Activated CD4-positive, alpha-beta T cell treated with anti-CD3 and anti-CD28 coated beads for 1 hour (primary cell): ENCODE results near the gene GIT2.
"Not testable (repeated sequence)": the region's sequence is repeated elsewhere in the genome, so short reads cannot be mapped to it uniquely, and the experiment has no call there.

Experiments used
- DNase-seq: peaks from one replicate; pipeline ENCODE4 v3.0.0-alpha.2; 2020

The GIT2 gene, protein sequence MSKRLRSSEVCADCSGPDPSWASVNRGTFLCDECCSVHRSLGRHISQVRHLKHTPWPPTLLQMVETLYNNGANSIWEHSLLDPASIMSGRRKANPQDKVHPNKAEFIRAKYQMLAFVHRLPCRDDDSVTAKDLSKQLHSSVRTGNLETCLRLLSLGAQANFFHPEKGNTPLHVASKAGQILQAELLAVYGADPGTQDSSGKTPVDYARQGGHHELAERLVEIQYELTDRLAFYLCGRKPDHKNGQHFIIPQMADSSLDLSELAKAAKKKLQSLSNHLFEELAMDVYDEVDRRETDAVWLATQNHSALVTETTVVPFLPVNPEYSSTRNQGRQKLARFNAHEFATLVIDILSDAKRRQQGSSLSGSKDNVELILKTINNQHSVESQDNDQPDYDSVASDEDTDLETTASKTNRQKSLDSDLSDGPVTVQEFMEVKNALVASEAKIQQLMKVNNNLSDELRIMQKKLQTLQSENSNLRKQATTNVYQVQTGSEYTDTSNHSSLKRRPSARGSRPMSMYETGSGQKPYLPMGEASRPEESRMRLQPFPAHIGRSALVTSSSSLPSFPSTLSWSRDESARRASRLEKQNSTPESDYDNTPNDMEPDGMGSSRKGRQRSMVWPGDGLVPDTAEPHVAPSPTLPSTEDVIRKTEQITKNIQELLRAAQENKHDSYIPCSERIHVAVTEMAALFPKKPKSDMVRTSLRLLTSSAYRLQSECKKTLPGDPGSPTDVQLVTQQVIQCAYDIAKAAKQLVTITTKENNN

DNA sequence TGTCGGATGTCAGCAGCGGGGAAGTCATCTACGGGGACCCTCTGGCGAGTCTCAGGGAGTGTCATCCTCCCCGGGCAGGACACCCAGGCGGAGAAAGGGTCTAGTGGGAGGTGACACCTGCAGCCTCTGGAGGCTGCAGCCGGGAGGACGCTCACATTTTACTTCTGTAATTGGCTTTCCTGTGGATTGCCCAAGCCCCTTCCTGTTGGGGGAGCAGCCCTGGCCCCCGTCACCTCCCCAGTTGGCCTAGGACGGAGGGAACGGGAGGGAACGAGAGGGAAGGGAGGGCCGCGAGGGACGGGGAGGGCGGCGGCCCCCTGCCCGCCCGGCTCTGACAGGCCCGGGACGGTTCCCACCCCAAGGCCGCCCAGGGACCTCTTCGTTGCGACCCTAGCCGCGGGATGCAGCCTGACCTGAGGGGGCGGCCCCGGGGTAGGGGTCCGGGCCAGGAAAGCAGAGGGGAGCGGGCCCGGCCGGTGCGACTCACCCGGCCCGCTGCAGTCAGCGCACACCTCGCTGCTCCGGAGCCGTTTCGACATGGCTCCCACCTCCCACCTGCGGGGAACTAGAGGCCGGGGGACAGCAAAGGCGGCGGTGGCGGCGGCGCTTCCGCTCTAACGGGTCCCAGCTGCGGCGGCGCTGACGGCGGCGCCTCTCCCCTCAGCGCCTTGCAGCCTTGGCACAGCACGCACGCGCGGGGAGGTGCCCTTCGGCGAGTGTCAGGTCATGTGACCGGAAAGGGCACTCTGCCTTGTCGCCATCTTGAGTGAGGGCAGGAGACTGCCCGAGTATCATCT, at the start of gene GIT2:
TSS of gene GIT2 (minus strand) at position 683 of the 797 bp plus-strand sequence. CDS start at position 539, 144 bp downstream.
- DNase-seq = peak; percentile 90

DNA sequence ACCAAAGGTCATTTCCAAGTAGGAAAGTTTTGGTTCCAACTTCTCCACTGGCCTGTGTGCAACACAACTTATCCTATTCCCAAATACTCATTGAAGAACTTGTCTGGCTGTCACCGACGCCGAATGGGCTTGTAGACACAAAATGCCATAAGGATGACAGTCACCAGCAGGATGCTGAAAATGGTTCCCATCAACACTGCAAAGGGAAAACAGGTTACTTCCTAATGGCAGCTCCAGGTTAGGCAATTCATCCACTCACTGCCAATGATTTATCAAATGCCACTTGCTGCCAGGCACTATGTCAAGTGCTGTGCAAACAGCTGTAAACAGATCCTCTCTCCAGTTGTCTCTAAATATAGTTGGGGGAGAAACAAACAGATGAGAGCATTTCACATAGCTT, 46.1 kb upstream of the GIT2 start:
- DNase-seq = no peak

DNA sequence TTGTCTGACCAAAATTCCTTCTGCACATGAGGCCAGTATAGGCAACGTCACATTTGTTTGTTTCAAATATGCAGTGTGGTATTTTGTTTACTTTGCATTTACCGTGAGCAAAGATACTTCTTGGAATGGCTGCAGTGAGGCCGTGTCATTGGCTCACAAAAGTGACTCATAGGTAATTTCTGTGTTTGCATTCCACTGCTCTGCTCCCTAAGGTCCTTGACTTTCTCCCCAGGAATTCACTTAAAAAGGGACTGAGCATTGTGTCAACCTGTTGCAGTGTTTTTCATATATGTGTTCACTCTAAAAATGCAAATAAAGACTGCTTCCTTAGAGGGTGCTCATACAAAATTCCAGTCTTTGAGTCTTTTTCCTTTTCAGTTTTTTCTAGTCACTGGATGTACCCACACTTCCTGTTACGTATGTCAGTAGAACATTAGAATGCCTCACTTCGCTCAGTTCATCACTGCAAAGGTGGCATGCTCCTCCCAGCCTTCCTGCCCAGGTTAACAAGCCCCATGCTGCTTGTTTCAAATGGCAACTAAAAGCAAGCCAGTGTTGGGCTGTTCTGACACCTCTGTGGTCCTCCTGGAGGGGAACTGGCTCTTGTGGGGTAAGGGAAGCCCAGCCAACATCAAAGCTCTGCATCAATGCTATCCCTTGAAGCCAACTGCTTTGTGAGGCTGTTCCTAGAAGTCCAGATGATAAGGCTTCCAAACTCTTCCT, 43.1 kb upstream of the GIT2 start:
- peak; percentile 11 for DNase-seq

DNA sequence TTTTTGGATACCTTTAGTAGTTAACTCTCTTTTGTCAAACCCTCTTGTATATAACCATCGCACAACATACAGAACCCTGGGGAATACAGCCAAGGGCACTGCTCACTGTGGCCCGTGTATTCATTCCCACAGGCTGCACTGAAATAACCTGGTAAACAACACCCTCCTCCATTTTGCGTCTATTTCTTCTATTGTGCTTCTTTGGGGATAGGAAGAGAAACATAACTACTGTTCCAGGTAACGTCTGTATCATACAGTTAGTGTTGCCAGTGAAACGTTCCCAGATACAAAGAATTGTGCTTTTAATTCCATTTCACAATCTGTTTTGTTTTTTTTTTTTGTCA, 42.5 kb upstream of the GIT2 start:
- no peak for DNase-seq

DNA sequence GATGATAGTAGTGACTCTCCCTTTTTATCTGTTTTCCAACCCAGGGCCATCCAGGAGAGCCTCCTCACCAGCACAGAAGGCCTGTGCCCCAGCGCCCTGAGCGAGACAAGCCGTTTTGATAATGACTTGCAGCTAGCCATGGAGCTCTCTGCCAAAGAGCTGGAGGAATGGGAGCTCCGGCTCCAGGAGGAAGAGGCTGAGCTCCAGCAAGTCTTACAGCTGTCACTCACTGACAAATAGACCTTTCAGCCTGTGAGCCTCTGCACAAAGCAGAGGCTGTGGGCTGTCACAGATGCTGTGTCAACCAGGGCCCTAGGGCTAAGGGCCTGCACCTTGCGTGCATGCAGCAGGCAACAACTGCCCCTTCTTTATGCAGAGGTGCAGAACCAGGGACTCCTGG, 41.1 kb upstream of the GIT2 start:
- no peak for DNase-seq

DNA sequence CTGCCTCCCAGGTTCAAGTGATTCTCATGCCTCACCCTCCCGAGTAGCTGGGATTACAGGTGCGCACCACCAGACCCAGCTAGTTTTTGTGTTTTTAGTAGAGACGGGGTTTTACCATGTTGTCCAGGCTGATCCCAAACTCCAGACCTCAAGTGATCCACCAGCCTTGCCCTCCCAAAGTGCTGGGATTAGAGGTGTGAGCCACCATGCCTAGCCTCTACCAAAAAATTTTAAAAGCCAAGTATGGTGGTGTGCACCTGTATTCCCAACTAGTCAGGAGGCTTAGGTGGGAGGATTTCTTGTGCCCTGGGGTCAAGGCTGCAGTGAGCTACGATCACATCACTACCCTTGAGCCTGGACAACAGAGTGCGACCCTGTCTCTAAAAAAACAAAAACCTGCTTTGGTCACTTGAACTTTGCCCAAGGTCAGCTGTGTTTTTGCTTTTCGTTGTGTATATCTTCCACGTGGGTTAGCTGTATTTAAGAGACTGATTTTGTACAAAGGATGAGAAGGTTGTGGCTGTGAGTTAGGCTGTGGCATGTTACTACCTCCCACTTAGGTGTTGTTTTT, 39.5 kb upstream of the GIT2 start:
- DNase-seq = no peak

DNA sequence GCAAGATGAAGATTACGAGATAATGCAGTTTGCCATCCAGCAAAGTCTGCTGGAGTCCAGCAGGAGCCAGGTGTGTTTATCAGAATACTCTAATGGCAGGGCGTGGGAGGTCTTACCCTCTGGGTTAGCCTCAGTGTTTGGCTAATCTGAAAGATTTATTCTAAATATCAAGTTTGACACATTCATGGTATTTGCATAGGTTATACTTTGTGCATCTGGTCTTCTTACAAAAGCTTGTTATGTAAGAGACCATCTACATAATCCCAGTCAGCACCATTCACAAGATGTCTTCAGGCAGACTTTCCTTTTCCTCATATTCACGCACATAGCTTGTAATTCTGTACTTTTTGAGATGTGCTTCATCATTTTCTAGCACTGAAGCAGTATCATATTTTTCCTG, 37.7 kb upstream of the GIT2 start:
- DNase-seq = no peak

DNA sequence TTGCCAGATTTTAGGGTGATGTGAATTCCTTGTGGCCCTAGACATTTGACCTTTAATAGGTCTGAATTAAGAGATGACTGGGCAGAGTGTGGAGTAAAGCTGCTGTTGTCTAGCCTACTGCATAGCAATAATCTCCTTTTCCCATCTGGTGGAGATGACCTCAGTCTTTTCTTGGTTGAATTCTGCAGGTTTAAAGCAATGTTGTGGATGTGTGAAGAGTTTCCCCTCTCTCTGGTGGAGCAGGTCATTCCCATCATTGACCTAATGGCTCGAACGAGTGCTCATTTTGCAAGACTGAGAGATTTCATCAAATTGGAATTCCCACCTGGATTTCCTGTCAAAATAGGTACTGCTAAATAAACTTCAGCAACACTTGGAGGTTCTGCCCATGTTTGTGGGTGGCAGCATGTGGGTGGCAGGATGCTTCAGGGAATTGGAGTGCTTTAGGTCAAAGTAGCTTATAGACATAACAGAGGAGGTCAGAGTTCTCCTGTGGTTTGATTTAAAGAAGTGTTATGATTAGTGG, 33.2 kb upstream of the GIT2 start:
- DNase-seq = no peak

DNA sequence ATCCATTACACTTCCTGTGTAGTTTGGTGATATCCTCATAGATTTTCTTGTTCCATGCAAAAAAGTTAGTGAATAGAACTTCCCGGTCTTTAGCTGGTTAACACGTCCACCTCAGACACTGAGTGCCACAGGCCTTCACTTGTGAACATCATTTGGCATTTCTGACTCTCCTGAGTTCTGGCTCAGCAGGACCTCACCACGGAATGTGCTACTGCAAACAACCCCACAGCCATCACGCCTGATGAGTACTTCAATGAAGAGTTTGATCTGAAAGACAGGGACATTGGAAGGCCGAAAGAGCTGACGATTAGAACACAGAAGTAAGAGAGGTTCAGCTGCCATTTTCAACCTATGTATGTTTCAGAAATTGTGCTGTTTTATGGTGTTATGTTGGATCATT, 32.2 kb upstream of the GIT2 start:
- no peak for DNase-seq

DNA sequence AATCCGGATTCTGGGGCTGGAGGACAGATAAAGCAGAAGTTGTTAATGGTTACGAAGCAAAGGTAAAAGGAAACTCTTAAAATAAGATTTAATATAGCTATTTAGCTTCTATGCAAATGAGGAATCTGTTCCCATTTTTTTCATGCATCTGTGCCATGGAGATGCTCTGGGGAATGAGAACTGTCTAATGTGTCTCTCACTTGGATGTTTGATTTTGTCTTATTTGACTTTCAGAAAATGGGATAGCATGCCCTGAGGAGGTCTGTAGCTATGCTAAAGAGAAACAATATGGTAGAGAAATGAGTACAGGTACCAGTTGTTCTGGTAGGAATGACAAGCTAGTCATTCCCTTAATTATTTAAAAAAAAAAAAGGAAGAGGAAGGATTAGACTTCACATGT, 27.9 kb upstream of the GIT2 start:
- no peak for DNase-seq

DNA sequence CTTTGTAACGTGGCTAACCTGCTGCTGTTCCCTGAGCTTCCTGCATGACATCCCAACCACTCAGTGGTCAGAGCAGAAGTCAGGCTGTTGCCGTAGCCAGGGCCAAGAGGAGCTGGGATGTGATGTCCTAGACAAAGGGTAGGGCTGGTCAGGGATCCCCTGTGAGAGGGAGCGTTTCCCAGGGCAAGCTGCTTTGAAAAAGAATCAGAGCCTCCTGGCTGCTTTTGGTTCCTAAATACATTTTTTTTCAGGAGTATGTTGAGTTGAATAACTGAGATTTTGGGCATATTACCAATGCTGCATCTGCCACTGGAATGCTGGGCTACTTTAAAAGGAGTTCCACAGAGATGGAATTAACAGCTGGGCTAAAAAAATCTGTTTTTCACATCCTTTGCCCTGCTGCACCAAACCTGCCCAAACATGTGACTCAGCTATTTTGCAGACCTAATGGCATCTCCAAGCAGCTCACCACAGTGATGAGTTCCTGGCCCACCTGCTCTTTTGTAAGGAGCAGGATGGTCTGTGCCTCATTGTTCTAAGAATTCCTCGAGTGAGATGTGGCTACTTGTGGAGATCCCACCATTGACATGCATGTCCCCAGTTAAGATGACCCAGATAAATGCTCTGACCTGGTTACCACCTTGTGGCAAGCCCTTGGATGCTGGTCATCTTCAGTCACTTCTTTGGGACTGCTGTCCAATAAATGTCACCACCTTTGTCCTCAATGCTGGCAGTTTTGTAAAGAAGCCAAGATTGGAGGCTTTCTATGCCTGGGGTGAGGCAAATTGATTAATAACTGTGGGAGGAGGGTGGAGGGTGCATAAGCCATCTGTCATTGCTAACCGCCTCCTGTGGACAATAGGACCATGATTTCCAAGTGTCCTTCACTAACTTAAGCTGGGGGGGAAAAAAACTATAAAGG, 27.2 kb upstream of the GIT2 start:
- no peak for DNase-seq

DNA sequence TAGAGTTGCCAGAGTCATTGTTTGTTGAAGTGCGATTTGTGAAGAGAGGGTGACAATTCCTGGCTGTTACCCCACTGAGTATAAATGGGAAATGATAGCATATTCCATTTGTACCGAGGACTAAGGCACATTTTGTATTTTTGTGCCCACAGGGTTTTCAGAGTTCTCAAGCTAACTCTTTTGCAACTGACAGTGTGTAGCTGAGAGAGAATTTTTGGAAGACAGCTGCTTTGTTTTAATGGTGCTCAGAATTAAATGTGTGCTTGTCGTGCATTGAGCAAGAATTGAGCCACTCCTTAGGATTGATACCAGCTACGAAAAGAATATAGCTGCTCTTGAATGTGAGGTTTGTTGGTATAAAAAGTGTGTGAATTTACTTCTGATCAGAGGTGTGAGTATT, 24.8 kb upstream of the GIT2 start:
- no peak for DNase-seq

DNA sequence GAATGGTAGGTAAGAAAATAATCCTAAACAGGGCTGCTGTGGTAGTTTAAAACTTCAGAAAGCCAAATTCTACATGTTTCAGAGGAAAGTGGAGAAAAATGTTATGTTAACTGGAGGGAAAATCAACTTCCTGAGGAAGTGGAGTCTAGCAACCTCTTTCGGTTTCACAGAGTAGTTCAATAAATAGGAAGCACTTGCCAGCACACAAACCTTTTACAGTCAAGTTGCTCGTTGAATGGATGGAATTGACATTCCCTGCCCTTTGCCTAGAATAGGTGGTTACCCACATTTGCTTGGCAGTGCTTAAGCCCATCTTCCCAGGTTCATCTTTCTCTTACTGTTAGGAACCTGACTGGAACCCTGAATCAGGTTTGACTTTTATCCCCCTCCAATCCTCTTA, 19.0 kb upstream of the GIT2 start:
- DNase-seq = no peak

DNA sequence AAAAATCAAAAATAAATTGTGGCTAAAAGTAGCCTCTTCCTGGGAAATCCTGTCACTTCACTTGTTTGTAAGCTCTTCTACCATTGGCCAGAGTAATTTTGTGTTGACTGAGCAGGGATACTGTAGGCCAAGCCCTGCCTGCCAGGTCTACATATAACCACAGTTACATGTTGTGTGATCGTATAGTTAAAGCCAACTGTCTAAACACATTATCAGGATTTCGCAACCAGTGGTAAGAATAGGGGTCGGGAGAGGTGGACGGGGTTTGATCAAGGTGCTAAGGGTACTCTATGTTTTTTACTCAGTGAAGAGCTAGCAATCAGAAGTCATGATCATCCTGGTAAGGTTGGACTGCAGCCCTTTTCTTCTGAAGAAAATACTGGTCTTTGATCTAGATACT, 16.5 kb upstream of the GIT2 start:
- DNase-seq = no peak

DNA sequence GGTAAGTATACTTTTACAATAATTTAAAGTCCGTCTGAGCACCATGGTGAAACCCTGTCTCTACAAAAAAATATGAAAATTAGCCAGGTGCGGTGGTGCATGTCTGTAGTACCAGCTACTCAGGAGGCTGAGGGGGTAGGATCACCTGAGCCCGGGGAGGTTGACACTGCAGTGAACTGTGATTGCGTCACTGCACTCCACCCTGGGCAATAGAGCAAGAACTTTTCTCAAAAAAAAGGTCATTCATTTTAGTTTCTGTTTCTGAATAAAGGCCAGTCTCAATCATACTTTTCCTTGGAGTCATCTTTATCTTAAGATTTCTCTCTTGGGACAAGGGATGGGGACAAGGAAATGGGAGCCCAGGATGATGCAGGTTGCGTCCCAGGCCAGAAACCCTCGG, 16.0 kb upstream of the GIT2 start:
- DNase-seq = no peak

DNA sequence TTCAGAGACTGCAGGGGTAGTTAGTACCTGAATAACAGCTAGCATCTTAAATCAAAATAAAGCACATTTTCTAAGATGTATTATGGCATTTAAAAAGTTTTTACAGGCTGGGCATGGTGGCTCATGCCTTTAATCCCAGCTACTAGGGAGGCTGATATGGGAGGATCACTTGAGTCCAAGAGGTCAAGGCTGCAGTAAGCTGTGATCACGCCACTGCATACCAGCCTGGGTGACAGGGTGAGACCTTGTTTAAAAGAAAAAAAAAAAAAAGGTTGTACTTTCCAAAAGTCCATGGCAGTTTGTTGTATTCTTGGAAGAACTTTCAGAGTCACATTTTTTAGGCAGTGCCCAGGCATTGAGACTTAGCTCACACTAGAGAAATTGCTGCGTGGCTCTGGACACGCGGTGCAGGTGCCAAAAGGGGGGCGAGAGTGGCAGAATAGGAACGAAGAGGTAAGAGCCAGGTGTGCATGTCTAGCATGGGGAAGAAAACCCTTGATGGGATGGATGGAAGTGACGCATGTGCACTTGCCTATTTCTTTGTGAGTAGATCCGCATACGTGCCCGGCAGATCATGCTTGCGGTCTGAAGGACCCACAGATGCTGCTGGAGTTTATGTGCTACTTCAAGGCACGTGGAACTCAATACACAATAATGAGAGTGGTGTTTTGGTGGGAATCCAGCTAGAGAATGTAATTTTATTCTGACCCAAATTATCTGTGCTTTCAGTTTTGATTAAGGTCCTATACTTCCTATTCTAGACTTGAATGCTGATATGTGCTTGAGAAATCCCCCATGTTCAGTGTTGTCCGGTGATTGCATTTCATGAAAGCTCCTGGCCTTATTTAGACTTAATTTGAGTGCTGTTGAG, 14.9 kb upstream of the GIT2 start:
- no peak for DNase-seq

DNA sequence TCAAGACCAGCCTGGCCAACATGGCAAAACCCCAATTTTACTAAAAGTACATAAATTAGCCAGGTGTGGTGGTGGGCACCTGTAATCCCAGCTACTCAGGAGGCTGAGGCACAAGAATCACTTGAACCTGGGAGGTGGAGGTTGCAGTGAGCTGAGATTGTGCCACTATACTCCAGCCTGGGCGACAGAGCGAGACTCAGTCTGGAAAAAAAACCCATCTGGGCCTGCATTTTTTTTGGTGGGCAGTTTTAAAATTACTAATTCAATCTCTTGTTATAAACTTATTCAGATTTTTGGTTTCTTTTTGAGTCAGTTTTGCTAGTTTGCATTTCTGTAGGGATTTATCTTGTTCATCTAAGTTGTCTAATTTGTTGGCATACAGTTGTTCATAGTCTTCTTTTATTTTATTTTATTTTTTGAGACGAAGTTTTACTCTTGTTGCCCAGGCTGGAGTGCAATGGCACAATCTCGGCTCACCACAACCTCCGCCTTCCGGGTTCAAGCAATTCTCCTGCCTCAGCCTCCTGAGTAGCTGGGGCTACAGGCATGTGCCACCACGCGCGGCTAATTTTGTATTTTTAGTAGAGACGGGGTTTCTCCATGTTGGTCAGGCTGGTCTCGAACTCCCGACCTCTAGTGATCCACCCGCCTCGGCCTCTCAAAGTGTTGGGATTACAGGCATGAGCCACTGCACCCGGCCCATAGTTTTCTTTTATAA, 12.7 kb upstream of the GIT2 start:
- not testable (repeated sequence) for DNase-seq

DNA sequence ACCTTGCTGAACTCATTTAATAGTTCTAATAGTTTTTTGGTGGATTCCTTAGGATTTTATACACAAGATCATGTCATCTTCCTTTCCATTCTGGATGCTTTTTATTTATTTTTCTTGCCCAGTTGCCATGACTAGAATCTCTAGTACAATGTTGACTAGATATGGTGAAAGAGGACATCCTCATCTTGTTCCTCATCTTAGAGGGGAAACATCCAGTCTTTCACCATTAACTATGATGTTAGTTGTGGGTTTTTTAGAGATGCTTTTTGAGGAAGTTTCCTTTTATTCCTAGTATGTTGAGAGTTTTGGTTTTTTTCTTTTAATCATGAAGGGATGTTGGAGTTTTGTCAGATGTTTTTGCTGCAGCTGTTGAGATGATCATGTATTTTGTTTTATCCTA, 11.7 kb upstream of the GIT2 start:
- DNase-seq = no peak

DNA sequence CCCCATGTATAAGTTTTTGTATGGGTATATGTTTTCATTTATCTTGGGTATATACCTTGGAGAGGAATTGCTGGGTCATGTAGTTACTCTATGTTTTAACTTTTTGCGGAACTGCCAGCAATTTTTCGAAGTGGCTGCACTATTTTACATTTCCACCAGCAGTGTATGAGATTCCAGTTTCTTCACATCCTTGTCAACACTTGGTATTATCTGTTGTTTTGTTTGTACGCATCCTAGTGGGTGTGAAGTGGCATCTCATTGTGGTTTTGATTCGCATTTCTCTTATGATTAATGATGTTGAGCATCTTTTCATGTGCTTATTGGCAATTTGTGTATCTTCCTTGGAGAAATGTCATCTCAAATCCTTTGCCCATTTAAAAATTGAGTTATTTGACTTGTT, 9.9 kb upstream of the GIT2 start:
- no peak for DNase-seq
